Gastroesophageal sphincter (tissue), 4 donors: ENCODE measurements around the gene DHDH. TPM values are rescaled to one million over a fixed set of nuclear protein-coding genes. Genes with fewer than 3 reads are reported as not detected.

Experiments
- ATAC-seq: fragments of 150-250 bp; one replicate; pipeline ENCODE4 v1.9.1; 2016; ENCODE audit warnings: mild to moderate bottlenecking, moderate library complexity
- H3K27ac ChIP-seq, 4 donors: fragments of 200-600 bp; sonication (generic) in 3 of 4; 1 replicate in 3 of 4; 2 replicates in 1 of 4; pipeline ENCODE4 v1.5.1; 2016 to 2019
- H3K27me3 ChIP-seq: fragments of 200-600 bp; sonication (generic); one replicate; pipeline ENCODE4 v1.5.1; 2019
- H3K36me3 ChIP-seq, 2 donors: fragments of 200-600 bp; sonication (generic); one replicate each; pipeline ENCODE4 v1.5.1; 2019; ENCODE audit warnings: control low read depth in 1 of 2
- H3K4me1 ChIP-seq, 3 donors: fragments of 200-600 bp; sonication (generic); 1 replicate in 2 of 3; 2 replicates in 1 of 3; pipeline ENCODE4 v1.5.1; 2016 to 2019; ENCODE audit warnings: control low read depth in 2 of 3
- H3K4me3 ChIP-seq, 2 donors: fragments of 200-600 bp; sonication (generic); one replicate each; pipeline ENCODE4 v1.5.1; 2019; ENCODE audit warnings: mild to moderate bottlenecking in 1 of 2, moderate library complexity in 1 of 2
- H3K9me3 ChIP-seq, 3 donors: fragments of 200-600 bp; sonication (generic); one replicate each; pipeline ENCODE4 v1.5.1; 2017 to 2019; ENCODE audit warnings: control low read depth in 2 of 3
- EP300 ChIP-seq: sonication (generic); formaldehyde crosslinking; IDR thresholded peaks from one replicate; pipeline ENCODE4 v1.6.1; 2017; ENCODE audit warnings: antibody characterized with exemption, mild to moderate bottlenecking
- POLR2A ChIP-seq, 2 donors: fragments of 450-650 bp; IDR thresholded peaks; one replicate each; pipeline ENCODE4 v1.6.1; 2017; ENCODE audit warnings: antibody characterized with exemption in 2 of 2, mild to moderate bottlenecking in 2 of 2, moderate library complexity in 1 of 2
- POLR2AphosphoS5 ChIP-seq: sonication (generic); formaldehyde crosslinking; IDR thresholded peaks from one replicate; pipeline ENCODE4 v1.6.1; 2017; ENCODE audit warnings: antibody characterized with exemption
- WGBS, 2 donors: methylation state at CpG; one replicate each; pipeline ENCODE4 v1.1.5; 2018; ENCODE audit warnings: low coverage in 1 of 2; 5-methylcytosine and 5-hydroxymethylcytosine counted together
- total RNA-seq, 4 donors: library from RNA; depleted of rRNA; stranded (reverse); fragments of >200 nt; gene quantifications; one replicate each; pipeline ENCODE4 v1.1.0, GENCODE V29; 2016
- TF ChIP-seq, protein P1 (sequence below), 4 experiments: fragments of 200-600 bp in 2 of 4; fragments of 450-650 bp in 2 of 4; sonication (generic) in 1 of 4; IDR thresholded peaks; one replicate each; pipeline ENCODE4 v1.5.1; 2017 to 2019; ENCODE audit warnings: antibody characterized with exemption in 4 of 4, mild to moderate bottlenecking in 2 of 4, moderate library complexity in 2 of 4

The DHDH gene
- total RNA-seq, 4 donors from 2014 or later: 0.81 TPM; not detected in 3

DNA sequence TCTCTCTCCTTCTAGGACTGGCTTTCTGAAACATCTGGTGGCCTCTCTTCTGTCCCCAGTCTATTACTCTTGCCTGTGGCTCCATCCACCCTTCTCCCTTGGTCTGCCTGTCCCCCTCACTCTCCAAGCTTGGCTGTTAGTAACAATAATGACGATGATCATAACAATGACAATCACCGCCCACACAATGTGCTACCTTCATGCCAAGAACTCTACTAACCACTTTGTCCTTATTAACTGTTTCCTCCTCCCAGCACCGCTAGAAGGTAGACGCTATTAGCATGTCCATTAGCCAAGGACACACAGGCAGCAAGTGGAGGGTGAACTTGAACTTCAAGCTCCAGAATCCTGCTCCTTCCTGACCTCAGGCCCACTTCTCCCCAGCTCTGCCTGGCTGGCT lies 56.9 kb downstream of the DHDH start:
- no peaks in the 10 kb centered on the region for H3K9me3 ChIP-seq
- ATAC-seq: no peak
- H3K4me1 ChIP-seq: peaks cover 0 to 43% (median 29%) of the 10 kb centered on the region in 3 donors
- WGBS, 2 donors: 53 to 63% methylated on average over 4 of the region's 4 CpGs
- no peak for TF ChIP-seq POLR2AphosphoS5
- TF ChIP-seq POLR2A (IDR thresholded peaks at IDR 0.05): no peak
- TF ChIP-seq, protein P1, sequence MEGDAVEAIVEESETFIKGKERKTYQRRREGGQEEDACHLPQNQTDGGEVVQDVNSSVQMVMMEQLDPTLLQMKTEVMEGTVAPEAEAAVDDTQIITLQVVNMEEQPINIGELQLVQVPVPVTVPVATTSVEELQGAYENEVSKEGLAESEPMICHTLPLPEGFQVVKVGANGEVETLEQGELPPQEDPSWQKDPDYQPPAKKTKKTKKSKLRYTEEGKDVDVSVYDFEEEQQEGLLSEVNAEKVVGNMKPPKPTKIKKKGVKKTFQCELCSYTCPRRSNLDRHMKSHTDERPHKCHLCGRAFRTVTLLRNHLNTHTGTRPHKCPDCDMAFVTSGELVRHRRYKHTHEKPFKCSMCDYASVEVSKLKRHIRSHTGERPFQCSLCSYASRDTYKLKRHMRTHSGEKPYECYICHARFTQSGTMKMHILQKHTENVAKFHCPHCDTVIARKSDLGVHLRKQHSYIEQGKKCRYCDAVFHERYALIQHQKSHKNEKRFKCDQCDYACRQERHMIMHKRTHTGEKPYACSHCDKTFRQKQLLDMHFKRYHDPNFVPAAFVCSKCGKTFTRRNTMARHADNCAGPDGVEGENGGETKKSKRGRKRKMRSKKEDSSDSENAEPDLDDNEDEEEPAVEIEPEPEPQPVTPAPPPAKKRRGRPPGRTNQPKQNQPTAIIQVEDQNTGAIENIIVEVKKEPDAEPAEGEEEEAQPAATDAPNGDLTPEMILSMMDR (IDR thresholded peaks at IDR 0.05): no peak
- TF ChIP-seq EP300: no peak
- peak overlapping the region in 1 of 2 donors; percentile 66 for H3K4me3 ChIP-seq
- H3K27me3 ChIP-seq: no peaks in the 10 kb centered on the region
- peak overlapping the region in 3 of 4 donors; percentile 43 to 95 (median 46) for H3K27ac ChIP-seq
- H3K36me3 ChIP-seq: peaks cover 0 to 56% of the 10 kb centered on the region in 2 donors

DNA sequence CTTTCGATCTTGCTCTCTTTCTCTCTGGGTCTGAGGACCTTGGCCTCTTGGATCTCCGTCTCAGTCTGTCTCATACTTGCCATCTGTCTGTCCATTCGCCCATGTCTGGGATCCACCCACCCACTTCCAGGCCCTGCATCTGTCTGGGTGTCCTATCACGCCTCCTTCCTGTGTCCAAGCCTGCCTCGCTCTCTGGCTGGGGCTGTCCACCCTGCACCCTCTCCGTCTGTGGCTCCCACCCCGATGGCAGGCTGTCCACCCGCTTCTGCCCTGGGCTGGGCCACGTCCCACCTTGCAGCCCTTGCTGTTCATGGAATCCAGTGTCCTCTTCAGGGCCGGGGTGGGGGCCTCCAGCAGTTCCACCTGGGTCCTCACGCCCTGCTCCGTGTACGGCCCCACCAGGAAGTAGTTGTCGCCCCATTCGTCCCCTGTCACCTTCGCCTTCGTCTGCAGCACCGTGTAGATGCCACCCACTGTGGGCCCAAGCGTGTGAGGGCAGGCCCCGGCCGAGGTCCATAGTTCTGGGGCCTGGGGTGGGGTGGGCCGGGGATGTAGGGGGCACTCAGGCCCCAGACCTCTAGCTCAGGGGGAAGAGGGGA lies 57.6 kb downstream of the DHDH start:
- ATAC-seq: no peak
- H3K27ac ChIP-seq: peak overlapping the region in 3 of 4 donors; percentile 93 to 95 (median 95)
- no peaks in the 10 kb centered on the region for H3K27me3 ChIP-seq
- no peaks in the 10 kb centered on the region for H3K9me3 ChIP-seq
- peaks cover 0 to 48% of the 10 kb centered on the region in 2 donors for H3K36me3 ChIP-seq
- H3K4me1 ChIP-seq: peaks cover 0 to 46% (median 29%) of the 10 kb centered on the region in 3 donors
- 73 to 100% methylated on average over 1 to 4 of the region's 22 CpGs for WGBS, 2 donors
- H3K4me3 ChIP-seq: peak overlapping the region in 1 of 2 donors; percentile 66
- TF ChIP-seq EP300: no peak
- no peak for TF ChIP-seq POLR2A (IDR thresholded peaks at IDR 0.05)
- TF ChIP-seq, protein P1 (IDR thresholded peaks at IDR 0.05): no peak

DNA sequence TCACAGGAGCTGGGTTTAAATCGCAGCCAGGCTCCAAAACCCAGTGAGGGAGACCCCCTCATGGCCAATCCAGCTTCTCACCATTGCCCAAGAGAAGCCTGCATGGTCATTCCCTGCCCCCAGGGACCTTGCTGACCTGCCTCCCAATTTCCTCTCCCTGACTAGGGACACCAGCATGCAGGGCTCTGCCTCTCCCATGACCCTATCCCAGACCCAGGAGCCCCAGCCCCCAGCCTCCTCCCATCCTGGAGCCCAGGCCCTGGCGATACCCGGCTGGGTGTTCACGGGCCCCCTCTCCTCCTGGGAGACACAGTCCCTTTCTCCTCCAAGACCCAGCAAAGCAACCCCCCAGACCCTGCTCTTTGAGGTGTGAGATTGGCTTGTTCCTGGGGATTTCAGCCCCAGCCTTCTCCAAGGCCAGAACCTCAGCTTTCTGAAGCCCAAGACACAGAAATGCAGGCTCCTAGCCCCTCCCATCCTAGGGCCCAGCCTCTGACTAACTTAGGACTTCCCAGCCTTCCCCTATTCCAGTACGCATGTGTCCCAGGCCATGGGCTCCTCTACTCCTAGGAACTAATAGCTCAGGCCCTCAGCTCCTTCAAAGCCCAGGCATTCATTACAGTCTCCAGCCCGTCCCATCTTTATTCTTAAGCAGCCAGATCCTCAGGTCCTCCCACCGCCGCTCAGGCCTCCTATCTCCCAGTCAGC lies 58.5 kb downstream of the DHDH start:
- peak; percentile 44 for ATAC-seq
- Histone ChIP-seq H3K4me3 (peak overlapping the region; percentile 66 to 81), H3K36me3 (peaks cover 0 to 39% of the 10 kb centered on the region in 2 donors), H3K27ac (peak overlapping the region; percentile 93 to 95 (median 94)), H3K4me1 (peaks cover 0 to 46% (median 29%) of the 10 kb centered on the region in 3 donors), H3K9me3 (no peaks in the 10 kb centered on the region), H3K27me3 (no peaks in the 10 kb centered on the region)
- TF ChIP-seq POLR2A (IDR thresholded peaks at IDR 0.05) (peak; percentile 48 to 65), POLR2AphosphoS5 (peak; percentile 92)
- TF ChIP-seq, protein P1 (IDR thresholded peaks at IDR 0.05): no peak
- 0 to 22% methylated on average over 2 to 8 of the region's 8 CpGs for WGBS, 2 donors

DNA sequence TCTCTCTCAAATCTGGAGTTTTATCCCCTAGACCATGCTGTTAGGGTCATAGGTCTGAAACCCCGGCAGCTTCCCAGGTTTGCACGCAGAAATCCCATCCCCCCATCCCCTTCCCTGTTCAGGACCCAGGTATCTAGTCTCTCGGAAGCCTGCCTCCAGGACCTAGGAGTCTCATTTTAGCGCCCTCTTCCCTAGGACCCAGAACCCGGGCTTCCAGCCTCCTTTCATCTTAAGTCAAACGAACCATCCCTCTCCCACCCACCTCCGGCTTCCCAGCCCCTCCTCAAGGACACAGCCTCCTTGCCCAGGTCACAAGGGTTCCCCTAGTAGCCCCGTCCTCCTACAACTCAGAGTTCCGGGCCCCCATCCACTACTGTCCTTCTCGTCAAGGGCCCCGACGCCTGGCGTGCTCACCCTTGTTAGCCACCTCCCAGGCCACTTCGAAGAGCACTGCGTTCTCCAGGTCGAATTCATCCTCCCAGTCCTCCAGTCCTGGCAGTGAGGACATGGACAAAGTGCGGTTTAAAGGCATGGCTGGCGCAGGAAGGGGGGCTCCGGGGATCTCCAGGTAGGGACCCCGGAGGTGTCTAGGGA lies 59.2 kb downstream of the DHDH start:
- WGBS, 2 donors: 0% methylated on average over 10 of the region's 20 CpGs
- no peak for TF ChIP-seq POLR2A (IDR thresholded peaks at IDR 0.05)
- TF ChIP-seq EP300: no peak
- TF ChIP-seq POLR2AphosphoS5: no peak
- TF ChIP-seq, protein P1 (IDR thresholded peaks at IDR 0.05): no peak
- no peaks in the 10 kb centered on the region for H3K27me3 ChIP-seq
- peaks cover 0 to 33% of the 10 kb centered on the region in 2 donors for H3K36me3 ChIP-seq
- peak overlapping the region; percentile 66 to 81 for H3K4me3 ChIP-seq
- peak; percentile 0 for ATAC-seq
- no peaks in the 10 kb centered on the region for H3K9me3 ChIP-seq
- H3K4me1 ChIP-seq: peaks cover 0 to 46% (median 29%) of the 10 kb centered on the region in 3 donors
- peak overlapping the region; percentile 93 to 95 (median 94) for H3K27ac ChIP-seq
